Cardiac muscle cell (in vitro differentiated cells and primary cell): Measurements from ENCODE around the gene PTGIR. TPM values are rescaled to one million over a fixed set of nuclear protein-coding genes. Genes with fewer than 3 reads are reported as not detected.
A peak's percentile ranks its signal among the peaks of the same experiment; 100 is the strongest.

Experiments used
- DNase-seq, 2 donors: peaks; one replicate each; pipeline versions ENCODE4 v3.0.0 to v3.0.0-alpha.2; 2010 to 2017; ENCODE audit warnings: low read depth in 1 of 2, low spot score in 1 of 2
- H3K27ac ChIP-seq: fragments of 200-600 bp; sonication (generic); 2 replicates; pipeline ENCODE4 v1.5.1; 2016
- H3K27me3 ChIP-seq: fragments of 200-600 bp; sonication (generic); 2 replicates; pipeline ENCODE4 v1.6.0; 2016; ENCODE audit warnings: control low read depth
- H3K36me3 ChIP-seq: fragments of 200-600 bp; sonication (generic); 2 replicates; pipeline ENCODE4 v1.5.1; 2016; ENCODE audit warnings: control low read depth
- H3K4me1 ChIP-seq: fragments of 200-600 bp; sonication (generic); 2 replicates; pipeline ENCODE4 v1.8.1; 2017; ENCODE audit warnings: low read depth, mild to moderate bottlenecking, mixed run types
- H3K4me3 ChIP-seq: fragments of 200-600 bp; sonication (generic); 2 replicates; pipeline ENCODE4 v1.5.1; 2016; ENCODE audit warnings: mild to moderate bottlenecking
- H3K9me3 ChIP-seq: fragments of 200-600 bp; sonication (generic); 2 replicates; pipeline ENCODE4 v1.5.1; 2017; ENCODE audit warnings: low read depth, mild to moderate bottlenecking, control low read depth
- CTCF ChIP-seq: IDR thresholded peaks from 2 replicates; pipeline ENCODE4 v1.5.1; 2012; ENCODE audit warnings: low read depth, mild to moderate bottlenecking, low read length
- polyA plus RNA-seq: library from polyadenylated mRNA; unstranded; fragments of >200 nt; fragmentation: Nextera tagmentation; extraction: Ambion mirVana; gene quantifications from 2 replicates; pipeline ENCODE4 v1.2.1, GENCODE V29; 2016
- total RNA-seq: library from RNA; depleted of rRNA; stranded (reverse); fragments of >200 nt; gene quantifications from 2 replicates; pipeline ENCODE4 v1.2.3, GENCODE V29; 2016

Gene PTGIR
- total and polyA plus RNA-seq, 2 experiments from 2014 or later, result 0.12 to 0.82 TPM

- H3K9me3 ChIP-seq, result no peaks in the 10 kb centered on the region
- H3K4me3 ChIP-seq, result no peak overlapping the region
- H3K4me1 ChIP-seq, result no peaks in the 10 kb centered on the region
- no peaks in the 10 kb centered on the region for H3K27me3 ChIP-seq
- DNase-seq, result peak in 1 of 2 donors; percentile 51
- TF ChIP-seq CTCF, result no peak
- peaks cover 27% of the 10 kb centered on the region for H3K36me3 ChIP-seq
- H3K27ac ChIP-seq, result peak overlapping the region; percentile 39
Measured at GRCh38 chr19:46610851-46611770, 13.8 kb downstream of the PTGIR start.

GRCh38 chr19:46610413-46610775, 14.5 kb downstream of the PTGIR start:
- no peak for DNase-seq
- Histone ChIP-seq H3K27ac (peak overlapping the region; percentile 39), H3K27me3 (no peaks in the 10 kb centered on the region), H3K4me1 (no peaks in the 10 kb centered on the region), H3K4me3 (no peak overlapping the region), H3K36me3 (peaks cover 34% of the 10 kb centered on the region), H3K9me3 (no peaks in the 10 kb centered on the region)
- TF ChIP-seq CTCF, result no peak

DNA sequence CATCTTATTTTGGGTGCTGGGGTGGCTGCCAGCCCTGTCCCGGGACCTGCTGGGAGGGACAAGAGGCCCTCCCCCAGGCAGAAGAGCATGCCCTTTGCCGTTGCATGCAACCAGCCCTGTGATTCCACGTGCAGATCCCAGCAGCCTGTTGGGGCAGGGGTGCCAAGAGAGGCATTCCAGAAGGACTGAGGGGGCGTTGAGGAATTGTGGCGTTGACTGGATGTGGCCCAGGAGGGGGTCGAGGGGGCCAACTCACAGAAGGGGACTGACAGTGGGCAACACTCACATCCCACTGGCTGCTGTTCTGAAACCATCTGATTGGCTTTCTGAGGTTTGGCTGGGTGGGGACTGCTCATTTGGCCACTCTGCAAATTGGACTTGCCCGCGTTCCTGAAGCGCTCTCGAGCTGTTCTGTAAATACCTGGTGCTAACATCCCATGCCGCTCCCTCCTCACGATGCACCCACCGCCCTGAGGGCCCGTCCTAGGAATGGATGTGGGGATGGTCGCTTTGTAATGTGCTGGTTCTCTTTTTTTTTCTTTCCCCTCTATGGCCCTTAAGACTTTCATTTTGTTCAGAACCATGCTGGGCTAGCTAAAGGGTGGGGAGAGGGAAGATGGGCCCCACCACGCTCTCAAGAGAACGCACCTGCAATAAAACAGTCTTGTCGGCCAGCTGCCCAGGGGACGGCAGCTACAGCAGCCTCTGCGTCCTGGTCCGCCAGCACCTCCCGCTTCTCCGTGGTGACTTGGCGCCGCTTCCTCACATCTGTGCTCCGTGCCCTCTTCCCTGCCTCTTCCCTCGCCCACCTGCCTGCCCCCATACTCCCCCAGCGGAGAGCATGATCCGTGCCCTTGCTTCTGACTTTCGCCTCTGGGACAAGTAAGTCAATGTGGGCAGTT, 15.1 kb downstream of the PTGIR start:
- Histone ChIP-seq H3K4me1 (no peaks in the 10 kb centered on the region), H3K36me3 (peaks cover 34% of the 10 kb centered on the region), H3K9me3 (no peaks in the 10 kb centered on the region), H3K27ac (peak overlapping the region; percentile 39), H3K27me3 (no peaks in the 10 kb centered on the region), H3K4me3 (no peak overlapping the region)
- DNase-seq, result no peak
- no peak for TF ChIP-seq CTCF

- H3K4me3 ChIP-seq, result no peak overlapping the region
- H3K9me3 ChIP-seq, result no peaks in the 10 kb centered on the region
- no peaks in the 10 kb centered on the region for H3K27me3 ChIP-seq
- H3K4me1 ChIP-seq, result peaks cover 6% of the 10 kb centered on the region
- no peak overlapping the region for H3K27ac ChIP-seq
- no peak for TF ChIP-seq CTCF
- no peak for DNase-seq
- H3K36me3 ChIP-seq, result peaks cover 34% of the 10 kb centered on the region
Measured at GRCh38 chr19:46608581-46609345, 16.1 kb downstream of the PTGIR start.

- no peak overlapping the region for H3K27ac ChIP-seq
- no peak for DNase-seq
- H3K4me3 ChIP-seq, result no peak overlapping the region
- H3K4me1 ChIP-seq, result peaks cover 12% of the 10 kb centered on the region
- no peaks in the 10 kb centered on the region for H3K27me3 ChIP-seq
- no peaks in the 10 kb centered on the region for H3K9me3 ChIP-seq
- TF ChIP-seq CTCF, result no peak
- peaks cover 34% of the 10 kb centered on the region for H3K36me3 ChIP-seq
Measured at GRCh38 chr19:46608178-46608577, 16.7 kb downstream of the PTGIR start.
